ENCODE data around the gene FBXO48. TPM values are rescaled to one million over a fixed set of nuclear protein-coding genes. Genes with fewer than 3 reads are reported as not detected.

FBXO48 gene
- polyA plus RNA-seq, 1 donor (not counting 4 experiments of a cell fraction or from before 2014, with no cell fraction given), result 1.9 TPM

DNA sequence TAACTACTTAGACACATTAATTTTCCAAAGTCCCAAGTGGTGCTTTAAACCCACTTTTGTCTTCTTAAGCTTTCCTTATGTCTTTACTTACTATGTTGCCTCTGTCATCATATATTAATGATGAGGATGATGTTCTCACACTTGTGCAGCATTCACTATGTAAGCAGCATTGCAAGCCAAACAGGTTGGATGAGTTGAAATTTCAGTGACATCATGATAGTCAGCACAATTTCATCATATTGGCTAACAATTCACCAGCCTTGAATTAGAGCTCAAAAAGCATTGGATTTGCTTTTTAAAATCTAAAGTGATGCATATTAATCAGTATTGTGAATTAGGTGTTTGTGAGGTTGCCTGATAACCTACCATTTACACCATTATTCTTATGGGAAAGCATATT, 8.0 kb upstream of the FBXO48 start:
- FAIRE-seq (no peak), DNase-seq (ENCODE audit: low read depth, low spot score) (no peak)
- no peaks in the 10 kb centered on the region for H3K9me3 ChIP-seq (ENCODE audit: control insufficient read depth, low read depth, low read length)
- TF ChIP-seq CTCF (optimal IDR thresholded peaks at IDR 0.05 in 1 of 3, IDR thresholded peaks at IDR 0.05 in 1 of 3, conservative IDR thresholded peaks at IDR 0.05 in 1 of 3; ENCODE audit: extremely low read depth in 1 of 3, insufficient read depth in 2 of 3, low read length in 3 of 3) (no peak), EZH2 (IDR thresholded peaks at IDR 0.05; ENCODE audit: low read length) (no peak)
- H3K4me3 ChIP-seq (ENCODE audit: control insufficient read depth in 2 of 3, extremely low read depth in 1 of 3, insufficient read depth in 2 of 3, low read depth in 1 of 3, low read length in 3 of 3), result no peak overlapping the region
- no peak overlapping the region for H2AFZ ChIP-seq (ENCODE audit: control insufficient read depth, low read length)
- H3K9ac ChIP-seq (ENCODE audit: control insufficient read depth, extremely low read depth, insufficient read depth, low read length), result no peak overlapping the region
- no peaks in the 10 kb centered on the region for H3K9me1 ChIP-seq (ENCODE audit: control insufficient read depth, extremely low read depth, insufficient read depth, low read length)
- dilution Hi-C loops (cut with MboI; ENCODE audit: extremely low pct_ligation_motif_present, low sequenced_read_pairs), result no loop called here
- H3K4me2 ChIP-seq (ENCODE audit: control insufficient read depth, extremely low read depth, insufficient read depth, low read depth, low read length), result no peak overlapping the region
- H3K27ac ChIP-seq (ENCODE audit: control insufficient read depth, insufficient read depth, low read length), result no peak overlapping the region
- H3K36me3 ChIP-seq (ENCODE audit: control insufficient read depth in 2 of 2, extremely low read depth in 1 of 2, insufficient read depth in 2 of 2, low read length in 2 of 2), result no peaks in the 10 kb centered on the region
- no peaks in the 10 kb centered on the region for H3K4me1 ChIP-seq (ENCODE audit: control insufficient read depth, extremely low read depth, insufficient read depth, low read length)
- H3K79me2 ChIP-seq (ENCODE audit: control insufficient read depth, insufficient read depth, low read length), result peaks cover 3% of the 10 kb centered on the region
- H3K27me3 ChIP-seq (ENCODE audit: control insufficient read depth, extremely low read depth, insufficient read depth, low read length), result no peaks in the 10 kb centered on the region
- no peaks in the 10 kb centered on the region for H4K20me1 ChIP-seq (ENCODE audit: control insufficient read depth, extremely low read depth, insufficient read depth, low read length)

- peaks cover 3% of the 10 kb centered on the region for H3K9me1 ChIP-seq (ENCODE audit: control insufficient read depth, extremely low read depth, insufficient read depth, low read length)
- peaks cover 10% of the 10 kb centered on the region for H3K79me2 ChIP-seq (ENCODE audit: control insufficient read depth, insufficient read depth, low read length)
- dilution Hi-C loops (cut with MboI; ENCODE audit: extremely low pct_ligation_motif_present, low sequenced_read_pairs), result no loop called here
- no peaks in the 10 kb centered on the region for H3K36me3 ChIP-seq (ENCODE audit: control insufficient read depth in 2 of 2, extremely low read depth in 1 of 2, insufficient read depth in 2 of 2, low read length in 2 of 2)
- no peaks in the 10 kb centered on the region for H3K27me3 ChIP-seq (ENCODE audit: control insufficient read depth, extremely low read depth, insufficient read depth, low read length)
- FAIRE-seq, result no peak
- H2AFZ ChIP-seq (ENCODE audit: control insufficient read depth, low read length), result no peak overlapping the region
- no peak overlapping the region for H3K4me2 ChIP-seq (ENCODE audit: control insufficient read depth, extremely low read depth, insufficient read depth, low read depth, low read length)
- no peaks in the 10 kb centered on the region for H3K9me3 ChIP-seq (ENCODE audit: control insufficient read depth, low read depth, low read length)
- no peak for DNase-seq (ENCODE audit: low read depth, low spot score)
- no peak overlapping the region for H3K9ac ChIP-seq (ENCODE audit: control insufficient read depth, extremely low read depth, insufficient read depth, low read length)
- TF ChIP-seq CTCF (optimal IDR thresholded peaks at IDR 0.05 in 1 of 3, IDR thresholded peaks at IDR 0.05 in 1 of 3, conservative IDR thresholded peaks at IDR 0.05 in 1 of 3; ENCODE audit: extremely low read depth in 1 of 3, insufficient read depth in 2 of 3, low read length in 3 of 3), result no peak
- TF ChIP-seq EZH2 (IDR thresholded peaks at IDR 0.05; ENCODE audit: low read length), result no peak
- no peaks in the 10 kb centered on the region for H4K20me1 ChIP-seq (ENCODE audit: control insufficient read depth, extremely low read depth, insufficient read depth, low read length)
- no peak overlapping the region for H3K27ac ChIP-seq (ENCODE audit: control insufficient read depth, insufficient read depth, low read length)
- H3K4me1 ChIP-seq (ENCODE audit: control insufficient read depth, extremely low read depth, insufficient read depth, low read length), result peaks cover 15% of the 10 kb centered on the region
- H3K4me3 ChIP-seq (ENCODE audit: control insufficient read depth in 2 of 3, extremely low read depth in 1 of 3, insufficient read depth in 2 of 3, low read depth in 1 of 3, low read length in 3 of 3), result no peak overlapping the region
These were observed 5.8 kb upstream of the FBXO48 start for GRCh38 chr2:68472796-68473414.
